Heart right ventricle (tissue), 16 donors: Measurements from ENCODE around the gene EDEM2. TPM values are rescaled to one million over a fixed set of nuclear protein-coding genes. Genes with fewer than 3 reads are reported as not detected.
"Not testable (repeated sequence)": the region's sequence is repeated elsewhere in the genome, so short reads cannot be mapped to it uniquely, and the experiment has no call there.

Experiments
- ATAC-seq, 8 donors: fragments of 200-7000 bp; cut with Tn5 transposase; one replicate each; pipeline ENCODE4 v1.9.1; 2020; ENCODE audit warnings: mild to moderate bottlenecking in 8 of 8, moderate library complexity in 8 of 8, moderate number of reproducible peaks in 1 of 8
- DNase-seq, 2 donors: peaks; one replicate each; pipeline ENCODE4 v3.0.0-alpha.2; 2020
- H3K27ac ChIP-seq, 10 donors: fragments of 200-600 bp; sonication (generic) in 2 of 10; one replicate each; pipeline versions ENCODE4 v1.5.0 to v1.8.0; 2020 to 2022; ENCODE audit warnings: mild to moderate bottlenecking in 3 of 10
- H3K27me3 ChIP-seq, 7 donors: fragments of 200-600 bp; one replicate each; pipeline ENCODE4 v1.8.0; 2021 to 2022; ENCODE audit warnings: mild to moderate bottlenecking in 2 of 7
- H3K36me3 ChIP-seq, 9 donors: fragments of 200-600 bp; sonication (generic) in 1 of 9; one replicate each; pipeline versions ENCODE4 v1.5.0 to v1.8.0; 2020 to 2022; ENCODE audit warnings: mild to moderate bottlenecking in 2 of 9
- H3K4me1 ChIP-seq, 9 donors: fragments of 200-600 bp; sonication (generic) in 1 of 9; one replicate each; pipeline versions ENCODE4 v1.5.0 to v1.8.0; 2020 to 2022; ENCODE audit warnings: mild to moderate bottlenecking in 4 of 9
- H3K4me3 ChIP-seq, 10 donors: fragments of 200-600 bp; sonication (generic) in 2 of 10; one replicate each; pipeline versions ENCODE4 v1.5.0 to v1.8.0; 2020 to 2022; ENCODE audit warnings: mild to moderate bottlenecking in 7 of 10, moderate library complexity in 2 of 10
- H3K9me3 ChIP-seq, 11 donors: fragments of 200-600 bp in 10 of 11; sonication (generic) in 2 of 11; one replicate each; pipeline versions ENCODE4 v1.5.0 to v1.8.0; 2013 to 2022; ENCODE audit warnings: mild to moderate bottlenecking in 2 of 11, control low read depth in 1 of 11, moderate library complexity in 1 of 11
- CTCF ChIP-seq, 9 donors: fragments of 200-600 bp; sonication (generic) in 2 of 9; IDR thresholded peaks; one replicate each; pipeline versions ENCODE4 v1.5.0 to v1.8.0; 2021 to 2022; ENCODE audit warnings: antibody characterized with exemption in 9 of 9, mild to moderate bottlenecking in 5 of 9, moderate library complexity in 1 of 9
- WGBS, 2 donors: extraction: QIAGEN DNeasy Blood & Tissue Kit; methylation state at CpG; one replicate each; pipeline ENCODE4 v1.1.7; 2013; ENCODE audit warnings: inconsistent platforms in 1 of 2; 5-methylcytosine and 5-hydroxymethylcytosine counted together
- intact Hi-C, 10 donors: fragments of 100-400 bp; cut with DNase I; formaldehyde crosslinking; loops; one replicate each; pipeline versions ENCODE4 v1.11.1 to v1.14.2; 2022
- polyA plus RNA-seq, 2 donors: library from polyadenylated mRNA; stranded (reverse); fragments of 200-250 nt; gene quantifications; one replicate each; pipeline ENCODE4 v1.2.3, GENCODE V29; 2013
- total RNA-seq, 10 donors: library from RNA; stranded (reverse); fragmentation: NEBNext Ultra II Directional in 3 of 10; extraction: Animal tissue kit (Norgen Biotek cat#: 25700) in 3 of 10; gene quantifications; one replicate each; pipeline versions ENCODE4 v1.2.1 to v1.2.4, GENCODE V29; 2021 to 2023
- donor health status: Arrhythmogenic right ventricular cardiomyopathy.
- donor health status: ischemic (EF 13 %, LVEDD 7.1; RV severe dilation, severe dysfunction).
- donor health status: healthy with polysubstance abuse.
- donor health status: DM: no; HTN: yes; CAD: no.
- donor health status: DM: no; HTN: no; CAD: no.
- donor health status: ischemic (EF 25% LVEDD 6.9; RV normal size, moderate dysfunction).
- donor health status: ischemic (EF 25% LVEDD 5.7; RV mildly dilated, moderate dysfunction).
- donor health status: healthy.
- donor health status: DM: yes; HTN: yes; CAD: no.
- donor health status: Ischemic cardiomyopathy.
- donor health status: ischemic (EF 35%, LVEDD 5.7; RV mildly dilated, moderate dysfunction).
- donor health status: nonischemic (EF 11% LVEDD 7.7; RV severe dilation, severe dysfunction).
- donor health status: DM: yes; HTN: yes; CAD: no.
- donor health status: PGD.
- donor health status: ischemic (EF 29% LVEDD 5.4; RV normal size, mild dysfunction).
- donor health status: nonischemic (EF 23%, LVEDD 6.1; RV moderate dilation, normal function).

The EDEM2 gene
- total and polyA plus RNA-seq, 12 donors = 6.4 to 26.1 (median 11.0) TPM

- Histone ChIP-seq H3K4me3 (no peak overlapping the region), H3K27ac (peak overlapping the region in 6 of 10 donors; percentile 25 to 68 (median 51)), H3K9me3 (no peaks in the 10 kb centered on the region), H3K4me1 (peaks cover 0 to 31% (median 3%) of the 10 kb centered on the region in 9 donors), H3K36me3 (peaks cover 0 to 75% (median 12%) of the 10 kb centered on the region in 9 donors), H3K27me3 (no peaks in the 10 kb centered on the region)
- DNase-seq = no peak
- 78 to 90% methylated on average over 11 of the region's 11 CpGs for WGBS, 2 donors
- intact Hi-C loops = no loop called here
- TF ChIP-seq CTCF (IDR thresholded peaks at IDR 0.05) = no peak
- no peak for ATAC-seq
These were observed 31.5 kb downstream of the EDEM2 start for GRCh38 chr20:35115606-35116005.

- WGBS, 2 donors = 85 to 89% methylated on average over 5 of the region's 5 CpGs
- H3K4me1 ChIP-seq = peaks cover 0 to 22% (median 0%) of the 10 kb centered on the region in 9 donors
- H3K27me3 ChIP-seq, ATAC-seq, DNase-seq, H3K9me3 ChIP-seq, intact Hi-C loops, H3K4me3 ChIP-seq: not testable (repeated sequence)
- H3K27ac ChIP-seq = peak overlapping the region in 1 of 10 donors; percentile 34
- H3K36me3 ChIP-seq = peaks cover 0 to 57% (median 0%) of the 10 kb centered on the region in 9 donors
These were observed 34.9 kb downstream of the EDEM2 start for GRCh38 chr20:35112276-35112675.

- no peak for TF ChIP-seq CTCF (IDR thresholded peaks at IDR 0.05)
- peak in 1 of 8 donors; percentile 71 for ATAC-seq
- Histone ChIP-seq H3K4me3 (no peak overlapping the region), H3K27me3 (no peaks in the 10 kb centered on the region), H3K4me1 (peaks cover 0 to 18% (median 0%) of the 10 kb centered on the region in 9 donors), H3K27ac (peak overlapping the region in 3 of 10 donors; percentile 34 to 59 (median 58)), H3K9me3 (no peaks in the 10 kb centered on the region), H3K36me3 (peaks cover 0 to 47% (median 0%) of the 10 kb centered on the region in 9 donors)
- intact Hi-C loops = no loop called here
- WGBS, 2 donors = 67 to 79% methylated on average over 4 of the region's 4 CpGs
- DNase-seq = no peak
These were observed 35.8 kb downstream of the EDEM2 start for GRCh38 chr20:35111141-35111888.

- peaks cover 0 to 13% (median 0%) of the 10 kb centered on the region in 9 donors for H3K4me1 ChIP-seq
- ATAC-seq (no peak), DNase-seq (no peak)
- no peaks in the 10 kb centered on the region for H3K9me3 ChIP-seq
- peaks cover 0 to 24% (median 0%) of the 10 kb centered on the region in 9 donors for H3K36me3 ChIP-seq
- no peak overlapping the region for H3K4me3 ChIP-seq
- no peaks in the 10 kb centered on the region for H3K27me3 ChIP-seq
- intact Hi-C loops = no loop called here
- 95 to 97% methylated on average over 4 of the region's 4 CpGs for WGBS, 2 donors
- H3K27ac ChIP-seq = no peak overlapping the region
- TF ChIP-seq CTCF (IDR thresholded peaks at IDR 0.05) = no peak
These were observed 38.2 kb downstream of the EDEM2 start for GRCh38 chr20:35108921-35109320.
